ENCODE measurements around the gene CHST3. TPM values are rescaled to one million over a fixed set of nuclear protein-coding genes. Genes with fewer than 3 reads are reported as not detected.

CHST3 gene
- total and polyA plus RNA-seq, 9 of the 15 experiments (the other 6 are each of a cell fraction or from before 2014, with no cell fraction given), result 0.01 to 1.3 (median 0.15) TPM

GRCh38 chr10:71970331-71970730 lies 6.1 kb downstream of the CHST3 start (continued):
- peak; percentile 57 to 66 (median 60) for TF ChIP-seq CTCF (IDR thresholded peaks at IDR 0.05 in 2 of 3, conservative IDR thresholded peaks at IDR 0.05 in 1 of 3; ENCODE audit: insufficient read depth in 2 of 3, low read depth in 1 of 3, low read length in 3 of 3)
- no peak for TF ChIP-seq ZNF695 (CRISPR knock-in tag; IDR thresholded peaks at IDR 0.05)
- no peak for TF ChIP-seq ZNF232 (CRISPR knock-in tag; IDR thresholded peaks at IDR 0.05)
- TF ChIP-seq SOX6 (IDR thresholded peaks at IDR 0.05), result 0 out of 2 replicates have a peak, but pooled peaks have one; percentile 7
- TF ChIP-seq RAD21 (CRISPR knock-in tag; conservative IDR thresholded peaks at IDR 0.05 in 1 of 2, IDR thresholded peaks at IDR 0.05 in 1 of 2), result peak; percentile 46 to 60
- no peak for TF ChIP-seq RFX5 (IDR thresholded peaks at IDR 0.05; ENCODE audit: low read depth, low read length)
- no peak for TF ChIP-seq GABPB2 (CRISPR knock-in tag; conservative IDR thresholded peaks at IDR 0.05)
- TF ChIP-seq POLR2B (IDR thresholded peaks at IDR 0.05; ENCODE audit: low read depth, partially characterized antibody), result no peak
- TF ChIP-seq RCOR1 (IDR thresholded peaks at IDR 0.05; ENCODE audit: borderline replicate concordance in 1 of 2, low read depth in 2 of 2, low read length in 2 of 2), result 0 out of 4 replicates have a peak, but pooled peaks of 1 of the 2 experiments have one; percentile 29
- peak in 1 of 2 experiments; percentile 49; a peak in 3 of 4 replicates for TF ChIP-seq FOXK2 (conservative IDR thresholded peaks at IDR 0.05 in 1 of 2, IDR thresholded peaks at IDR 0.05 in 1 of 2; ENCODE audit: low read depth in 2 of 2)
- TF ChIP-seq KLF10 (CRISPR knock-in tag; IDR thresholded peaks at IDR 0.05), result no peak
- no peak for TF ChIP-seq TARDBP (IDR thresholded peaks at IDR 0.05)
- TF ChIP-seq MAZ (CRISPR knock-in tag; conservative IDR thresholded peaks at IDR 0.05 in 1 of 2, IDR thresholded peaks at IDR 0.05 in 1 of 2), result peak in 1 of 2 experiments; percentile 50; a peak in 1 of 4 replicates
- TF ChIP-seq ZNF830 (CRISPR knock-in tag; IDR thresholded peaks at IDR 0.05), result no peak
- TF ChIP-seq ZNF77 (CRISPR knock-in tag; IDR thresholded peaks at IDR 0.05), result no peak
- TF ChIP-seq SMC3 (conservative IDR thresholded peaks at IDR 0.05; ENCODE audit: insufficient read depth, low read depth, low read length), result 0 out of 2 replicates have a peak, but pooled peaks have one; percentile 32
- no peak for TF ChIP-seq MBD2 (IDR thresholded peaks at IDR 0.05; ENCODE audit: borderline replicate concordance, low read depth)
- no peak for TF ChIP-seq KLF16 (IDR thresholded peaks at IDR 0.05)
- no peak for TF ChIP-seq FOSL1 (tag; conservative IDR thresholded peaks at IDR 0.05)
- TF ChIP-seq NCOR1 (IDR thresholded peaks at IDR 0.05), result no peak
- no peak for TF ChIP-seq YY1 (IDR thresholded peaks at IDR 0.05; ENCODE audit: borderline replicate concordance in 1 of 3, control insufficient read depth in 1 of 3, extremely low read depth in 1 of 3, insufficient read depth in 3 of 3, insufficient read length in 1 of 3, insufficient replicate concordance in 2 of 3, low read depth in 1 of 3, low read length in 2 of 3)

Data from K562 (cell line).